PFSK-1 (cell line): ENCODE measurements around the gene HSPG2.

ENCODE experiments used
- FOXP2 ChIP-seq: optimal IDR thresholded peaks from 2 replicates; pipeline ENCODE3; 2011; ENCODE audit warnings: borderline replicate concordance, control low read depth, inconsistent platforms; ENCODE audit not compliant: insufficient read depth; ENCODE audit errors: extremely low read length, extremely low read depth
- POLR2AphosphoS5 ChIP-seq: IDR thresholded peaks from 2 replicates; pipeline ENCODE4 v1.6.1; 2012; ENCODE audit warnings: low read depth, mild to moderate bottlenecking, control low read depth, low read length, moderate library complexity
- SIN3A ChIP-seq: IDR thresholded peaks from 2 replicates; pipeline ENCODE4 v1.6.1; 2012; ENCODE audit warnings: mild to moderate bottlenecking, low read length, moderate library complexity, borderline replicate concordance; ENCODE audit not compliant: insufficient read depth

GRCh38 chr1:21926065-21926464 lies 11.0 kb downstream of the HSPG2 start:
- TF ChIP-seq SIN3A (no peak), POLR2AphosphoS5 (no peak), FOXP2 (no peak)
